Lower lobe of right lung (tissue), 2 donors: ENCODE results near the gene DNAJB7. TPM values are rescaled to one million over a fixed set of nuclear protein-coding genes. Genes with fewer than 3 reads are reported as not detected.
"Not testable (repeated sequence)": the region's sequence is repeated elsewhere in the genome, so short reads cannot be mapped to it uniquely, and the experiment has no call there.

Source experiments
- ATAC-seq, 2 donors: fragments of 200-7000 bp; cut with Tn5 transposase; one replicate each; pipeline ENCODE4 v1.9.1; 2020 to 2022; ENCODE audit warnings: mild to moderate bottlenecking in 2 of 2, moderate library complexity in 2 of 2
- DNase-seq: peaks from one replicate; pipeline ENCODE4 v3.0.0-alpha.2; 2020
- H3K27ac ChIP-seq: fragments of 200-600 bp; one replicate; pipeline ENCODE4 v1.8.0; 2022
- H3K27me3 ChIP-seq: fragments of 200-600 bp; one replicate; pipeline ENCODE4 v1.8.0; 2022; ENCODE audit warnings: low read depth
- H3K36me3 ChIP-seq: fragments of 200-600 bp; one replicate; pipeline ENCODE4 v1.8.0; 2022; ENCODE audit warnings: mild to moderate bottlenecking
- H3K4me1 ChIP-seq: fragments of 200-600 bp; one replicate; pipeline ENCODE4 v1.8.0; 2022
- H3K4me3 ChIP-seq: fragments of 200-600 bp; one replicate; pipeline ENCODE4 v1.8.0; 2022; ENCODE audit warnings: mild to moderate bottlenecking
- H3K9me3 ChIP-seq: fragments of 200-600 bp; one replicate; pipeline ENCODE4 v1.8.0; 2022
- CTCF ChIP-seq: fragments of 200-600 bp; IDR thresholded peaks from one replicate; pipeline ENCODE4 v1.8.0; 2022; ENCODE audit warnings: antibody characterized with exemption, mild to moderate bottlenecking
- intact Hi-C: fragments of 100-400 bp; cut with DNase I; formaldehyde crosslinking; loops from one replicate; pipeline ENCODE4 v1.11.0; 2022
- total RNA-seq: library from RNA; stranded (reverse); fragmentation: NEBNext Ultra II Directional; extraction: Animal tissue kit (Norgen Biotek cat#: 25700); gene quantifications from one replicate; pipeline ENCODE4 v1.2.1, GENCODE V29; 2021
- donor health status: DM: no; HTN: yes; CAD: no; lungs with severe emphysema.

The DNAJB7 gene
- total RNA-seq, 1 donor from 2014 or later, result not detected

- no peaks in the 10 kb centered on the region for H3K4me1 ChIP-seq
- intact Hi-C loops, result no loop called here
- no peaks in the 10 kb centered on the region for H3K9me3 ChIP-seq
- H3K4me3 ChIP-seq, result no peak overlapping the region
- TF ChIP-seq CTCF, result no peak
- no peaks in the 10 kb centered on the region for H3K27me3 ChIP-seq
- peaks cover 100% of the 10 kb centered on the region for H3K36me3 ChIP-seq
- ATAC-seq (no peak), DNase-seq (no peak)
- H3K27ac ChIP-seq, result no peak overlapping the region
These were observed 23.4 kb downstream of the DNAJB7 start for GRCh38 chr22:40838486-40838885.

- TF ChIP-seq CTCF, result no peak
- no peaks in the 10 kb centered on the region for H3K27me3 ChIP-seq
- intact Hi-C loops, result no loop called here
- no peaks in the 10 kb centered on the region for H3K4me1 ChIP-seq
- H3K36me3 ChIP-seq, result peaks cover 100% of the 10 kb centered on the region
- DNase-seq (no peak), ATAC-seq (no peak)
- H3K27ac ChIP-seq, result no peak overlapping the region
- no peaks in the 10 kb centered on the region for H3K9me3 ChIP-seq
- H3K4me3 ChIP-seq, result no peak overlapping the region
These were observed 27.3 kb downstream of the DNAJB7 start for GRCh38 chr22:40834619-40835018.

- ATAC-seq (no peak), DNase-seq (no peak)
- Histone ChIP-seq H3K27ac (no peak overlapping the region), H3K4me1 (no peaks in the 10 kb centered on the region), H3K9me3 (no peaks in the 10 kb centered on the region), H3K27me3 (no peaks in the 10 kb centered on the region), H3K4me3 (no peak overlapping the region), H3K36me3 (peaks cover 99% of the 10 kb centered on the region)
- intact Hi-C loops, result no loop called here
- no peak for TF ChIP-seq CTCF
These were observed 32.8 kb downstream of the DNAJB7 start for GRCh38 chr22:40829131-40829530.

- H3K36me3 ChIP-seq, result peaks cover 98% of the 10 kb centered on the region
- no peak overlapping the region for H3K4me3 ChIP-seq
- intact Hi-C loops, result no loop called here
- H3K27me3 ChIP-seq, result no peaks in the 10 kb centered on the region
- H3K9me3 ChIP-seq, result no peaks in the 10 kb centered on the region
- no peak for TF ChIP-seq CTCF
- DNase-seq (no peak), ATAC-seq (no peak)
- no peak overlapping the region for H3K27ac ChIP-seq
- no peaks in the 10 kb centered on the region for H3K4me1 ChIP-seq
These were observed 34.8 kb downstream of the DNAJB7 start for GRCh38 chr22:40826984-40827741.

GRCh38 chr22:40826292-40826691 is 35.6 kb downstream of the DNAJB7 start:
- H3K27ac ChIP-seq, intact Hi-C loops, H3K27me3 ChIP-seq, DNase-seq, H3K4me3 ChIP-seq, H3K4me1 ChIP-seq, ATAC-seq, H3K9me3 ChIP-seq: not testable (repeated sequence)
- peaks cover 89% of the 10 kb centered on the region for H3K36me3 ChIP-seq

GRCh38 chr22:40823426-40823825 is 38.5 kb downstream of the DNAJB7 start:
- Histone ChIP-seq H3K4me1 (peaks cover 8% of the 10 kb centered on the region), H3K27me3 (no peaks in the 10 kb centered on the region), H3K27ac (no peak overlapping the region), H3K36me3 (peaks cover 60% of the 10 kb centered on the region), H3K4me3 (no peak overlapping the region), H3K9me3 (no peaks in the 10 kb centered on the region)
- intact Hi-C loops, result no loop called here
- DNase-seq, result no peak
- ATAC-seq, result no peak
- TF ChIP-seq CTCF, result no peak
